Stomach (tissue), 9 donors: ENCODE data around the gene GDF11. TPM values are rescaled to one million over a fixed set of nuclear protein-coding genes. Genes with fewer than 3 reads are reported as not detected.

ENCODE experiments used
- DNase-seq, 2 donors: peaks; one replicate each; pipeline versions ENCODE4 v3.0.0 to v3.0.0-alpha.2; 2013 to 2019
- H3K27ac ChIP-seq, 5 donors: fragments of 200-600 bp in 4 of 5; sonication (generic) in 4 of 5; one replicate each; pipeline ENCODE4 v1.5.1; 2013 to 2019; ENCODE audit warnings: mild to moderate bottlenecking in 1 of 5, moderate library complexity in 1 of 5
- H3K27me3 ChIP-seq, 3 donors: fragments of 200-600 bp; sonication (generic); one replicate each; pipeline ENCODE4 v1.5.1; 2017 to 2019; ENCODE audit warnings: mixed run types in 1 of 3
- H3K36me3 ChIP-seq, 4 donors: fragments of 200-600 bp; sonication (generic); 1 replicate in 3 of 4; 2 replicates in 1 of 4; pipeline ENCODE4 v1.5.1; 2016 to 2019
- H3K4me1 ChIP-seq, 4 donors: fragments of 200-600 bp; sonication (generic); one replicate each; pipeline ENCODE4 v1.5.1; 2016 to 2019
- H3K4me3 ChIP-seq, 4 donors: fragments of 200-600 bp; sonication (generic) in 3 of 4; one replicate each; pipeline ENCODE4 v1.5.1; 2016 to 2019; ENCODE audit warnings: mild to moderate bottlenecking in 1 of 4
- H3K9me3 ChIP-seq, 4 donors: fragments of 200-600 bp; sonication (generic); one replicate each; pipeline ENCODE4 v1.5.1; 2016 to 2019
- CTCF ChIP-seq, 7 experiments: fragments of 450-650 bp in 4 of 7; fragments of 200-600 bp in 3 of 7; sonication (generic) in 3 of 7; IDR thresholded peaks; one replicate each; pipeline ENCODE4 v1.5.1; 2016 to 2019; ENCODE audit warnings: antibody characterized with exemption in 7 of 7, control low read depth in 2 of 7, mild to moderate bottlenecking in 1 of 7
- EP300 ChIP-seq: sonication (generic); formaldehyde crosslinking; IDR thresholded peaks from one replicate; pipeline ENCODE4 v1.6.1; 2017; ENCODE audit warnings: antibody characterized with exemption
- POLR2A ChIP-seq, 4 donors: fragments of 450-650 bp; IDR thresholded peaks; one replicate each; pipeline ENCODE4 v1.6.1; 2016; ENCODE audit warnings: antibody characterized with exemption in 4 of 4, control low read depth in 2 of 4, mild to moderate bottlenecking in 1 of 4, moderate library complexity in 1 of 4
- POLR2AphosphoS5 ChIP-seq, 3 donors: sonication (generic); formaldehyde crosslinking; IDR thresholded peaks; one replicate each; pipeline ENCODE4 v1.6.1; 2016; ENCODE audit warnings: antibody characterized with exemption in 3 of 3
- WGBS, 5 donors: extraction: QIAGEN DNeasy Blood & Tissue Kit in 3 of 5; methylation state at CpG; one replicate each; pipeline versions ENCODE4 v1.1.5 to v1.1.7; 2013 to 2018; 5-methylcytosine and 5-hydroxymethylcytosine counted together
- intact Hi-C: fragments of 100-400 bp; cut with DNase I; formaldehyde crosslinking; loops from one replicate; pipeline ENCODE4 v1.15.1; 2023; ENCODE audit warnings: low total_unique reads
- polyA plus RNA-seq, 3 donors: library from polyadenylated mRNA; stranded (reverse); fragments of 200-250 nt; gene quantifications; one replicate each; pipeline ENCODE4 v1.2.3, GENCODE V29; 2013
- total RNA-seq, 5 donors: library from RNA; depleted of rRNA; stranded (reverse); fragments of >200 nt; gene quantifications; one replicate each; pipeline versions ENCODE4 v1.1.0 to v1.2.3, GENCODE V29; 2014 to 2016
- donor health status: healthy with polysubstance abuse.
- donor health status: Bipolar disorder and iron deficiency.
- donor health status: healthy.

GDF11 gene
- total and polyA plus RNA-seq, 8 donors: 0.29 to 6.5 (median 2.6) TPM

GRCh38 chr12:55725556-55725955, 17.4 kb upstream of the GDF11 start:
- H3K4me3 ChIP-seq: peak overlapping the region in 1 of 4 donors; percentile 89
- 38 to 49% (median 43%) methylated on average over 3 of the region's 3 CpGs for WGBS, 5 donors
- H3K27ac ChIP-seq: peak overlapping the region in 3 of 5 donors; percentile 97 to 100 (median 100)
- H3K9me3 ChIP-seq: no peaks in the 10 kb centered on the region
- TF ChIP-seq POLR2A (IDR thresholded peaks at IDR 0.05): no peak
- H3K36me3 ChIP-seq: peaks cover 31 to 48% (median 40%) of the 10 kb centered on the region in 4 donors
- H3K27me3 ChIP-seq: no peaks in the 10 kb centered on the region
- intact Hi-C loops: no loop called here
- peaks cover 71 to 81% (median 78%) of the 10 kb centered on the region in 4 donors for H3K4me1 ChIP-seq
- DNase-seq: no peak

GRCh38 chr12:55726971-55727370, 16.0 kb upstream of the GDF11 start:
- Histone ChIP-seq H3K27me3 (no peaks in the 10 kb centered on the region), H3K4me1 (peaks cover 61 to 77% (median 70%) of the 10 kb centered on the region in 4 donors), H3K9me3 (no peaks in the 10 kb centered on the region), H3K27ac (peak overlapping the region; percentile 94 to 100 (median 99)), H3K36me3 (peaks cover 31 to 48% (median 40%) of the 10 kb centered on the region in 4 donors), H3K4me3 (peak overlapping the region; percentile 75 to 96 (median 91))
- 11 to 41% (median 19%) methylated on average over 6 to 10 of the region's 10 CpGs for WGBS, 5 donors
- intact Hi-C loops: no loop called here
- no peak for DNase-seq
- TF ChIP-seq CTCF (IDR thresholded peaks at IDR 0.05) (no peak), POLR2AphosphoS5 (IDR thresholded peaks at IDR 0.05) (no peak)

- H3K36me3 ChIP-seq: peaks cover 31 to 46% (median 40%) of the 10 kb centered on the region in 4 donors
- 5 to 14% (median 7%) methylated on average over 9 of the region's 9 CpGs for WGBS, 5 donors
- peak overlapping the region; percentile 94 to 100 (median 99) for H3K27ac ChIP-seq
- DNase-seq: peak; percentile 75 to 80
- peak overlapping the region; percentile 75 to 96 (median 91) for H3K4me3 ChIP-seq
- H3K27me3 ChIP-seq: no peaks in the 10 kb centered on the region
- intact Hi-C loops: no loop called here
- H3K4me1 ChIP-seq: peaks cover 58 to 72% (median 66%) of the 10 kb centered on the region in 4 donors
- TF ChIP-seq EP300 (no peak), POLR2AphosphoS5 (IDR thresholded peaks at IDR 0.05) (peak in 2 of 3 donors; percentile 45 to 46), POLR2A (IDR thresholded peaks at IDR 0.05) (no peak), CTCF (IDR thresholded peaks at IDR 0.05) (no peak)
- no peaks in the 10 kb centered on the region for H3K9me3 ChIP-seq
Measured at GRCh38 chr12:55727643-55728185, 15.2 kb upstream of the GDF11 start.

GRCh38 chr12:55728186-55728938, 14.6 kb upstream of the GDF11 start:
- TF ChIP-seq POLR2A (IDR thresholded peaks at IDR 0.05): peak in 1 of 4 donors; percentile 78
- no peak for TF ChIP-seq POLR2AphosphoS5 (IDR thresholded peaks at IDR 0.05)
- intact Hi-C loops: no loop called here
- Histone ChIP-seq H3K27ac (peak overlapping the region; percentile 94 to 100 (median 99)), H3K4me1 (peaks cover 53 to 66% (median 60%) of the 10 kb centered on the region in 4 donors), H3K36me3 (peaks cover 31 to 40% (median 38%) of the 10 kb centered on the region in 4 donors), H3K27me3 (no peaks in the 10 kb centered on the region), H3K9me3 (no peaks in the 10 kb centered on the region), H3K4me3 (peak overlapping the region; percentile 75 to 96 (median 91))
- peak; percentile 77 to 95 for DNase-seq
- 0 to 1% (median 1%) methylated on average over 16 to 61 of the region's 61 CpGs for WGBS, 5 donors

- no peak for TF ChIP-seq CTCF (IDR thresholded peaks at IDR 0.05)
- TF ChIP-seq POLR2AphosphoS5 (IDR thresholded peaks at IDR 0.05): peak; percentile 67 to 88 (median 83)
- TF ChIP-seq POLR2A (IDR thresholded peaks at IDR 0.05): peak in 1 of 4 donors; percentile 2
- H3K27me3 ChIP-seq: no peaks in the 10 kb centered on the region
- no peaks in the 10 kb centered on the region for H3K9me3 ChIP-seq
- peak; percentile 91 to 96 for DNase-seq
- peaks cover 45 to 58% (median 52%) of the 10 kb centered on the region in 4 donors for H3K4me1 ChIP-seq
- intact Hi-C loops: no loop called here
- H3K36me3 ChIP-seq: peaks cover 29 to 32% (median 30%) of the 10 kb centered on the region in 4 donors
- H3K27ac ChIP-seq: peak within 1 kb of the TSS; percentile 94 to 100 (median 99)
- WGBS, 5 donors: 0 to 3% (median 1%) methylated on average over 10 to 61 of the region's 61 CpGs
- peak within 1 kb of the TSS; percentile 75 to 96 (median 91) for H3K4me3 ChIP-seq
Measured at GRCh38 chr12:55728939-55729818, 13.7 kb upstream of the GDF11 start, which contains the start of gene CD63. Gene CD63 (minus strand): TSS chr12:55729009. CDS start chr12:55728341, 668 bp downstream.
